Epidermal melanocyte (primary cell): ENCODE measurements around the gene ARVCF.

Experiments used
- DNase-seq: peaks from one replicate; pipeline ENCODE4 v3.0.0; 2011; ENCODE audit warnings: low spot score; ENCODE audit not compliant: insufficient read length

The ARVCF gene

GRCh38 chr22:19962246-19962908, 54.2 kb downstream of the ARVCF start:
- no peak for DNase-seq

- DNase-seq: no peak
Observed at GRCh38 chr22:19961868-19962245, 54.8 kb downstream of the ARVCF start.

- no peak for DNase-seq
Observed at GRCh38 chr22:19961201-19961580, 55.4 kb downstream of the ARVCF start.

GRCh38 chr22:19960491-19961200, 56.0 kb downstream of the ARVCF start:
- DNase-seq: no peak

GRCh38 chr22:19959587-19960490, 56.8 kb downstream of the ARVCF start:
- no peak for DNase-seq

GRCh38 chr22:19959043-19959586, 57.5 kb downstream of the ARVCF start:
- DNase-seq: no peak

GRCh38 chr22:19958083-19959042, 58.3 kb downstream of the ARVCF start:
- DNase-seq: no peak

- no peak for DNase-seq
Observed at GRCh38 chr22:19957445-19957844, 59.2 kb downstream of the ARVCF start.

GRCh38 chr22:19955241-19956128, 61.1 kb downstream of the ARVCF start:
- no peak for DNase-seq

- no peak for DNase-seq
Observed at GRCh38 chr22:19951346-19951745, 65.3 kb downstream of the ARVCF start.

GRCh38 chr22:19948057-19948760, 68.4 kb downstream of the ARVCF start:
- DNase-seq: no peak

GRCh38 chr22:19943082-19944026, 73.3 kb downstream of the ARVCF start:
- DNase-seq: peak; percentile 79

- DNase-seq: peak; percentile 59
Observed at GRCh38 chr22:19942157-19943081, 74.2 kb downstream of the ARVCF start.

- peak; percentile 85 for DNase-seq
Observed at GRCh38 chr22:19941365-19942082, 75.1 kb downstream of the ARVCF start, which contains the start of the genes COMT and TXNRD2. COMT (plus strand) TSS chr22:19941772; CDS start chr22:19962527, 20,755 bp downstream. TXNRD2 (minus strand) TSS chr22:19941818; CDS start chr22:19941803, 15 bp downstream.

GRCh38 chr22:19940536-19941364, 75.9 kb downstream of the ARVCF start:
- DNase-seq: no peak
